ENCODE results near the gene HLA-DRA. TPM values are rescaled to one million over a fixed set of nuclear protein-coding genes. Genes with fewer than 3 reads are reported as not detected.

HLA-DRA gene
- total RNA-seq (2014; rRNA removed; shearing (Covaris generic)) = 4.4 and 6.9 TPM in 2 replicates
- 7.7 and 10.5 TPM in 2 replicates for polyA plus RNA-seq (2016; fragmentation: Nextera tagmentation; extraction: Ambion mirVana)
- long read RNA-seq, partial matches to known transcripts = 0 of 3 reads
- long read RNA-seq, other reads (novel, unspliced or antisense) = 0 of 3 reads

- no peaks in the 10 kb centered on the region for H3K27me3 Mint-ChIP-seq (ENCODE audit: insufficient read depth, low read depth, poor library complexity)
- no peaks in the 10 kb centered on the region for H3K27me3 ChIP-seq (ENCODE audit: insufficient read depth)
- TF ChIP-seq CREB1 (CRISPR knock-in tag; IDR thresholded peaks at IDR 0.05; ENCODE audit: low read depth) (peak; percentile 94), CTCF (conservative IDR thresholded peaks at IDR 0.05; ENCODE audit: low read depth in 2 of 2) (no peak), JUNB (IDR thresholded peaks at IDR 0.05; ENCODE audit: unreplicated experiment) (no peak), EZH2phosphoT487 (IDR thresholded peaks at IDR 0.05; ENCODE audit: unreplicated experiment) (no peak), ZNF462 (CRISPR knock-in tag; IDR thresholded peaks at IDR 0.05) (no peak)
- ATAC-seq = peak; percentile 98
- peak within 1 kb of the TSS; percentile 12 for H3K4me3 ChIP-seq
- no peaks in the 10 kb centered on the region for H3K36me3 ChIP-seq (ENCODE audit: insufficient read depth)
- peak within 1 kb of the TSS; percentile 19; the same call in 1 of the 2 replicates for H3K27ac Mint-ChIP-seq
- peaks cover 6% of the 10 kb centered on the region; the same call in 2 of the 3 replicates for H3K4me1 Mint-ChIP-seq
- H3K79me2 ChIP-seq (replicated peaks; ENCODE audit: insufficient read depth) = no peaks in the 10 kb centered on the region
- H3K36me3 Mint-ChIP-seq (ENCODE audit: low read depth) = no peaks in the 10 kb centered on the region
- peak within 1 kb of the TSS; percentile 59; the same call in 2 of the 3 replicates for H3K4me3 Mint-ChIP-seq
- H4K20me1 ChIP-seq (replicated peaks; ENCODE audit: insufficient read depth) = no peaks in the 10 kb centered on the region
- H3K4me1 ChIP-seq (ENCODE audit: insufficient read depth) = no peaks in the 10 kb centered on the region
- no peak within 1 kb of the TSS for H3K27ac ChIP-seq (ENCODE audit: low read depth)
- H3K9me2 ChIP-seq (ENCODE audit: insufficient read depth) = 0 out of 2 replicates have a peak, but pooled peaks cover 8% of the 10 kb centered on the region
- no peaks in the 10 kb centered on the region for H3K9me3 Mint-ChIP-seq
- no peaks in the 10 kb centered on the region for H3F3A ChIP-seq (replicated peaks; ENCODE audit: low read depth)
- peak; percentile 90 for DNase-seq (ENCODE audit: low spot score)
- H3K4me2 ChIP-seq = peak within 1 kb of the TSS; percentile 58
- peak within 1 kb of the TSS; percentile 33; the same call in 1 of the 2 replicates for H2AFZ ChIP-seq
Observed at GRCh38 chr6:32439602-32440214, at the start of gene HLA-DRA. Gene HLA-DRA, plus strand, starts transcription at chr6:32439887. Its CDS starts 64 bp downstream, at chr6:32439951.

Data from GM23338 (cell line).